KMS-11 (cell line): Measurements from ENCODE around the gene BSG.
"Not testable (repeated sequence)": the region's sequence is repeated elsewhere in the genome, so short reads cannot be mapped to it uniquely, and the experiment has no call there.

Experiments used
- H2AFZ ChIP-seq: fragments of 200-600 bp; sonication (generic); 2 replicates; pipeline ENCODE4 v1.6.1; 2016; ENCODE audit warnings: antibody characterized with exemption, mixed run types, low read depth
- H3K27ac ChIP-seq: fragments of 200-600 bp; sonication (generic); 2 replicates; pipeline ENCODE4 v1.6.1; 2016; ENCODE audit warnings: mild to moderate bottlenecking, mixed run types
- H3K27me3 ChIP-seq: fragments of 200-600 bp; sonication (generic); 2 replicates; pipeline ENCODE4 v1.6.1; 2017; ENCODE audit warnings: mild to moderate bottlenecking, low read depth, mixed run types, moderate library complexity; ENCODE audit not compliant: insufficient read depth
- H3K36me3 ChIP-seq: fragments of 200-600 bp; sonication (generic); 2 replicates; pipeline ENCODE4 v1.6.1; 2017; ENCODE audit warnings: mild to moderate bottlenecking, mixed run types; ENCODE audit not compliant: insufficient read depth
- H3K4me1 ChIP-seq: fragments of 200-600 bp; sonication (generic); 2 replicates; pipeline ENCODE4 v1.6.1; 2016; ENCODE audit warnings: mild to moderate bottlenecking, low read depth, mixed run types; ENCODE audit not compliant: poor library complexity, severe bottlenecking
- H3K4me2 ChIP-seq: fragments of 200-600 bp; sonication (generic); 2 replicates; pipeline ENCODE4 v1.7.0; 2016; ENCODE audit warnings: mild to moderate bottlenecking, mixed run types
- H3K4me3 ChIP-seq: fragments of 200-600 bp; sonication (generic); IDR thresholded peaks from 2 replicates; pipeline ENCODE4 v1.6.1; 2017; ENCODE audit warnings: low read depth, low read length, mixed read lengths; ENCODE audit not compliant: insufficient read depth
- H3K79me2 ChIP-seq: fragments of 200-600 bp; sonication (generic); 2 replicates; pipeline ENCODE4 v1.6.1; 2016; ENCODE audit warnings: low read depth, mixed run types; ENCODE audit not compliant: insufficient read depth
- H3K9ac ChIP-seq: fragments of 200-600 bp; sonication (generic); 2 replicates; pipeline ENCODE4 v1.6.1; 2016; ENCODE audit warnings: mild to moderate bottlenecking, mixed run types
- H4K20me1 ChIP-seq: fragments of 200-600 bp; sonication (generic); 2 replicates; pipeline ENCODE4 v1.6.1; 2016; ENCODE audit warnings: mild to moderate bottlenecking, mixed run types; ENCODE audit not compliant: insufficient read depth
- CTCF ChIP-seq: fragments of 200-600 bp; sonication (generic); conservative IDR thresholded peaks from 2 replicates; pipeline ENCODE4 v1.6.1; 2017; ENCODE audit warnings: low read depth, mild to moderate bottlenecking, antibody characterized with exemption, low read length, moderate library complexity, mixed read lengths

BSG gene

DNA sequence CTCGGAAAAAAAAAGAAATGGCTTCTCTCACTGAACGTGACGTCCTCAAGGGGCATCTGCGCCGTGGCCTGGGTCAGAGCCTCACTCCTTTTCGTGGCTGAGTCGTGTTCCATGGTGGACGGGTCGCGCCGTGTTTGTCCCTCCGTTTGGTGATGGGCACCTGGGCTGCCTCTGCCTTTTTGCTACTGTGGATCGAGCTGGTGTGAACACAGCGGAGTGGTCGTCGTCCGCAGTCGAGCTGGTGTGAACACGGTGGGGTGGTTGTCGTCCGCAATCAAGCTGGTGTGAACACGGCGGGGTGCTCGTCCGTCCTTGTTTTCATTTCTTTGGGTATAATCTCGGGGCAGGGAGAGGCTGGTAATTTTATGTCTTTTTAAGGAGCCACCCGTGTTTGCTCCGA, 28.9 kb downstream of the BSG start:
- Histone ChIP-seq H3K27ac (no peak overlapping the region), H2AFZ (no peak overlapping the region), H3K79me2 (no peaks in the 10 kb centered on the region), H3K9ac (no peak overlapping the region), H3K4me1 (peaks cover 4% of the 10 kb centered on the region), H3K36me3 (no peaks in the 10 kb centered on the region), H3K4me2 (no peak overlapping the region), H4K20me1 (no peaks in the 10 kb centered on the region), H3K4me3 (no peak overlapping the region), H3K27me3 (peaks cover 6% of the 10 kb centered on the region; the same call in 1 of the 2 replicates)
- TF ChIP-seq CTCF = no peak

GRCh38 chr19:601790-602189, 29.4 kb downstream of the BSG start:
- TF ChIP-seq CTCF = no peak
- Histone ChIP-seq H3K27ac (no peak overlapping the region), H3K79me2 (no peaks in the 10 kb centered on the region), H4K20me1 (no peaks in the 10 kb centered on the region), H3K36me3 (no peaks in the 10 kb centered on the region), H3K9ac (no peak overlapping the region), H3K4me1 (peaks cover 4% of the 10 kb centered on the region), H3K4me2 (no peak overlapping the region), H2AFZ (no peak overlapping the region), H3K4me3 (no peak overlapping the region), H3K27me3 (peaks cover 4% of the 10 kb centered on the region; the same call in 1 of the 2 replicates)

GRCh38 chr19:602391-603301, 30.2 kb downstream of the BSG start:
- Histone ChIP-seq H3K4me3 (no peak overlapping the region), H3K27me3 (peaks cover 4% of the 10 kb centered on the region; the same call in 1 of the 2 replicates)

DNA sequence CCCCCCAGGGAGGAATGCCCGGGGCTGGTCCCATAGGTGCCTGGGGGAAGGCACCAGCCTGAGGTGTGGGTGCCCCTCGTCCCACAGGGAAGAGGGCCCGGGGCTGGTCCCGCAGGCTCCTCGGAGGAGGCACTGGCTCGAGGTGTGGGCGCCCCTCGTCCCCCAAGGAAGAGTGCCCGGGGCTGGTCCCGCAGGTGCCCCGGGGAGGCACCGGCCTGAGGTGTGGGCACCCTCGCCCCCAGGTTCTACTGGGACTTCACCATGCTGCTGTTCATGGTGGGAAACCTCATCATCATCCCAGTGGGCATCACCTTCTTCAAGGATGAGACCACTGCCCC, 30.9 kb downstream of the BSG start:
- not testable (repeated sequence) for H3K4me2 ChIP-seq, H3K79me2 ChIP-seq, H3K9ac ChIP-seq, H3K4me1 ChIP-seq, H2AFZ ChIP-seq, H3K4me3 ChIP-seq, H3K27ac ChIP-seq, H3K36me3 ChIP-seq, H3K27me3 ChIP-seq, H4K20me1 ChIP-seq

More at GRCh38 chr19:602391-603301, 30.2 kb downstream of the BSG start:
- Histone ChIP-seq H3K27ac (no peak overlapping the region), H3K4me2 (no peak overlapping the region), H4K20me1 (no peaks in the 10 kb centered on the region), H3K79me2 (no peaks in the 10 kb centered on the region), H3K9ac (no peak overlapping the region), H3K36me3 (no peaks in the 10 kb centered on the region), H3K4me1 (no peaks in the 10 kb centered on the region), H2AFZ (no peak overlapping the region)
- no peak for TF ChIP-seq CTCF

GRCh38 chr19:603779-604178, 31.4 kb downstream of the BSG start:
- H4K20me1 ChIP-seq, H2AFZ ChIP-seq, H3K4me3 ChIP-seq, H3K4me2 ChIP-seq, H3K27ac ChIP-seq, H3K79me2 ChIP-seq, H3K27me3 ChIP-seq, H3K9ac ChIP-seq, H3K36me3 ChIP-seq, H3K4me1 ChIP-seq: not testable (repeated sequence)
